Endothelial cell of umbilical vein (primary cell): ENCODE results near the gene F3. TPM values are rescaled to one million over a fixed set of nuclear protein-coding genes. Genes with fewer than 3 reads are reported as not detected.

ENCODE experiments used
- BruUV-seq: library from RNA; stranded (reverse); fragments of 400-500 nt; replicated peaks from 2 replicates; lab custom pipeline; 2021; lab: Mats Ljungman, UMichigan
- CTCF ChIA-PET: fragments of 300-600, 350-600 bp; sonication (Branson Sonifier 250); formaldehyde crosslinking; loops from one replicate; lab custom pipeline; 2021; ENCODE audit warnings: antibody characterized with exemption, inconsistent platforms; lab: Charles Lee
- POLR2A ChIA-PET: fragments of 300-600, 350-600 bp; sonication (Branson Sonifier 250); formaldehyde crosslinking; loops from one replicate; lab custom pipeline; 2021; ENCODE audit warnings: antibody characterized with exemption, inconsistent platforms; lab: Charles Lee
- DNase-seq: peaks from one replicate; pipeline ENCODE4 v3.0.0-alpha.2; 2011; ENCODE audit warnings: low read depth, low spot score
- FAIRE-seq: peaks from 2 replicates; lab custom pipeline; 2011; peaks lifted over from hg19 to GRCh38; lab: Jason Lieb, UNC
- H2AFZ ChIP-seq: 2 replicates; pipeline ENCODE4 v1.6.0; 2012; ENCODE audit warnings: low read depth, low read length, control low read depth, inconsistent platforms
- H3K27ac ChIP-seq: 2 replicates; pipeline ENCODE4 v1.5.1; 2011; ENCODE audit warnings: low read depth, mild to moderate bottlenecking, control low read depth, low read length, moderate library complexity; ENCODE audit not compliant: insufficient read depth
- H3K27me3 ChIP-seq, 2 experiments: 2 replicates each; pipeline versions ENCODE4 v1.6.0 to v1.6.1; 2011; ENCODE audit warnings: low read length in 2 of 2, mixed read lengths in 1 of 2; ENCODE audit not compliant: control insufficient read depth in 2 of 2, insufficient read depth in 2 of 2
- H3K36me3 ChIP-seq, 2 experiments: 2 replicates in 1 of 2; 3 replicates in 1 of 2; pipeline ENCODE4 v1.5.1; 2011; ENCODE audit warnings: low read length in 2 of 2, mild to moderate bottlenecking in 1 of 2, moderate library complexity in 1 of 2; ENCODE audit not compliant: control insufficient read depth in 2 of 2, insufficient read depth in 2 of 2; ENCODE audit errors: extremely low read depth in 1 of 2
- H3K4me1 ChIP-seq: 3 replicates; pipeline ENCODE4 v1.5.1; 2011; ENCODE audit warnings: mild to moderate bottlenecking, low read length; ENCODE audit not compliant: control insufficient read depth, insufficient read depth; ENCODE audit errors: extremely low read depth
- H3K4me2 ChIP-seq: 2 replicates; pipeline ENCODE4 v1.6.1; 2011; ENCODE audit warnings: low read length, control low read depth, mixed read lengths; ENCODE audit not compliant: insufficient read depth
- H3K4me3 ChIP-seq, 3 experiments: fragments of 200-600 bp in 1 of 3; sonication (generic), shearing (Covaris generic) in 1 of 3; replicated peaks in 1 of 3; 2 replicates each; pipeline ENCODE4 v1.5.1; 2011 to 2016; ENCODE audit warnings: control low read depth in 3 of 3, low read length in 3 of 3, mild to moderate bottlenecking in 2 of 3, inconsistent platforms in 1 of 3, low read depth in 1 of 3, moderate library complexity in 1 of 3; ENCODE audit not compliant: insufficient read depth in 1 of 3
- H3K79me2 ChIP-seq: 2 replicates; pipeline ENCODE4 v1.6.0; 2012; ENCODE audit warnings: low read length, inconsistent platforms; ENCODE audit not compliant: control insufficient read depth, insufficient read depth
- H3K9ac ChIP-seq: replicated peaks from 2 replicates; pipeline ENCODE3; 2011; ENCODE audit warnings: low read length, control low read depth; ENCODE audit not compliant: insufficient read depth; ENCODE audit errors: extremely low read depth
- H3K9me1 ChIP-seq: replicated peaks from 3 replicates; pipeline ENCODE4 v1.6.0; 2011; ENCODE audit warnings: mild to moderate bottlenecking, low read length; ENCODE audit not compliant: control insufficient read depth, insufficient read depth; ENCODE audit errors: extremely low read depth
- H3K9me3 ChIP-seq: replicated peaks from 2 replicates; pipeline ENCODE4 v1.5.1; 2012; ENCODE audit warnings: low read length, inconsistent platforms; ENCODE audit not compliant: control insufficient read depth, insufficient read depth
- H4K20me1 ChIP-seq: replicated peaks from 2 replicates; pipeline ENCODE3; 2011; ENCODE audit warnings: mild to moderate bottlenecking, low read length; ENCODE audit not compliant: control insufficient read depth, insufficient read depth; ENCODE audit errors: extremely low read depth
- CTCF ChIP-seq, 2 donors: IDR thresholded peaks; 1 replicate in 1 of 2; 2 replicates in 1 of 2; pipeline ENCODE4 v1.5.1; 2011; ENCODE audit warnings: low read length in 2 of 2, mild to moderate bottlenecking in 2 of 2, moderate library complexity in 2 of 2, control low read depth in 1 of 2, inconsistent platforms in 1 of 2, low read depth in 1 of 2; ENCODE audit not compliant: insufficient read depth in 1 of 2; ENCODE audit errors: extremely low read depth in 1 of 2
- FOS ChIP-seq: IDR thresholded peaks from 2 replicates; pipeline ENCODE4 v1.6.1; 2011; ENCODE audit warnings: mild to moderate bottlenecking, low read length, moderate library complexity, borderline replicate concordance; ENCODE audit not compliant: insufficient read depth
- GATA2 ChIP-seq: IDR thresholded peaks from 2 replicates; pipeline ENCODE4 v1.7.0; 2011; ENCODE audit warnings: low read depth, mild to moderate bottlenecking, moderate library complexity, mixed read lengths, low read length; ENCODE audit not compliant: insufficient read length, insufficient read depth
- JUN ChIP-seq: IDR thresholded peaks from 2 replicates; pipeline ENCODE4 v1.6.1; 2011; ENCODE audit warnings: borderline replicate concordance, low read depth; ENCODE audit not compliant: insufficient read length, insufficient read depth
- MAX ChIP-seq: IDR thresholded peaks from 2 replicates; pipeline ENCODE4 v1.6.1; 2011; ENCODE audit not compliant: insufficient read depth, insufficient read length
- POLR2A ChIP-seq: IDR thresholded peaks from 2 replicates; pipeline ENCODE4 v1.6.1; 2012; ENCODE audit warnings: low read depth, mild to moderate bottlenecking, control low read depth, low read length
- POLR2AphosphoS5 ChIP-seq: IDR thresholded peaks from 2 replicates; pipeline ENCODE4 v1.6.1; 2012; ENCODE audit warnings: low read depth, mild to moderate bottlenecking, control low read depth, low read length, moderate library complexity; ENCODE audit not compliant: insufficient read depth
- dilution Hi-C: fragments of 300-500 bp; cut with MboI; formaldehyde crosslinking; loops from one replicate; pipeline ENCODE4 v1.15.0; 2019; ENCODE audit warnings: low sequenced_read_pairs; ENCODE audit not compliant: extremely low pct_ligation_motif_present
- intact Hi-C: fragments of 100-400 bp; cut with micrococcal nuclease; formaldehyde crosslinking; loops from one replicate; pipeline ENCODE4 v1.10.0; 2022
- polyA plus RNA-seq, 4 experiments: library from polyadenylated mRNA; depleted of rRNA in 3 of 4; stranded (reverse) in 3 of 4; unstranded in 1 of 4; fragments of >200 nt; gene quantifications; 2 replicates each; pipeline versions ENCODE4 v1.2.1 to v1.2.3, GENCODE V29; 2011 to 2012; ENCODE audit warnings: missing spikeins in 1 of 4
- total RNA-seq: library from RNA; stranded (reverse); gene quantifications from 2 replicates; pipeline ENCODE4 v1.2.3, GENCODE V29; 2021

Gene F3
- total and polyA plus RNA-seq, 2 donors (not counting 3 experiments of a cell fraction or from before 2014, with no cell fraction given), result 1.2 to 2.3 TPM

GRCh38 chr1:94530373-94530878 lies 11.1 kb downstream of the F3 start:
- ChIA-PET POLR2A (no interaction called here), CTCF (interaction anchor here (0.9 to 1.4 kb wide), 2 partner anchors 272 to 513 kb away, joined by 3 read pairs; no protein-coding TSS in a partner anchor)
- intact Hi-C loops, result no loop called here
- Histone ChIP-seq H3K27me3 (no peaks in the 10 kb centered on the region), H4K20me1 (no peaks in the 10 kb centered on the region), H2AFZ (no peak overlapping the region), H3K27ac (no peak overlapping the region), H3K9ac (no peak overlapping the region), H3K36me3 (no peaks in the 10 kb centered on the region), H3K9me3 (no peaks in the 10 kb centered on the region), H3K4me3 (no peak overlapping the region), H3K9me1 (no peaks in the 10 kb centered on the region), H3K79me2 (no peaks in the 10 kb centered on the region), H3K4me1 (no peaks in the 10 kb centered on the region), H3K4me2 (no peak overlapping the region)
- FAIRE-seq (peak; percentile 57), DNase-seq (no peak)
- dilution Hi-C loops, result loop anchor here (25.0 kb wide), 1 partner anchor 282 kb away; the partner anchor contains the start of gene SLC44A3
- BruUV-seq, result no TSS peak
- no peak for TF ChIP-seq MAX

GRCh38 chr1:94529416-94529815 lies 12.1 kb downstream of the F3 start:
- H3K9ac ChIP-seq, result no peak overlapping the region
- no peak overlapping the region for H2AFZ ChIP-seq
- TF ChIP-seq GATA2 (no peak), JUN (no peak), MAX (no peak), FOS (no peak), POLR2AphosphoS5 (no peak), CTCF (IDR thresholded peaks at IDR 0.05; ENCODE audit: extremely low read depth in 1 of 2, insufficient read depth in 1 of 2, low read depth in 1 of 2, low read length in 2 of 2) (no peak), POLR2A (no peak)
- CTCF ChIA-PET, result interaction anchor here (0.7 to 1.8 kb wide), 8 partner anchors 12 to 277 kb away, joined by 3 to 6 read pairs (median 3); partner anchors contain the start of gene F3
- no peak for FAIRE-seq
- no peaks in the 10 kb centered on the region for H3K4me1 ChIP-seq
- POLR2A ChIA-PET, result no interaction called here
- intact Hi-C loops, result no loop called here
- TSS peak; percentile 25 for BruUV-seq
- DNase-seq, result no peak
- no peaks in the 10 kb centered on the region for H3K9me1 ChIP-seq
- H4K20me1 ChIP-seq, result no peaks in the 10 kb centered on the region
- no peak overlapping the region for H3K4me2 ChIP-seq
- no peaks in the 10 kb centered on the region for H3K79me2 ChIP-seq
- no peaks in the 10 kb centered on the region for H3K9me3 ChIP-seq
- H3K4me3 ChIP-seq, result no peak overlapping the region
- H3K36me3 ChIP-seq, result no peaks in the 10 kb centered on the region
- H3K27ac ChIP-seq, result no peak overlapping the region
- H3K27me3 ChIP-seq, result no peaks in the 10 kb centered on the region
- dilution Hi-C loops, result loop anchor here (25.0 kb wide), 1 partner anchor 283 kb away; the partner anchor contains the start of gene SLC44A3
